T47D (cell line): ENCODE data around the gene CAMK2A.

Experiments used
- DNase-seq, 2 experiments: peaks; one replicate each; pipeline versions ENCODE4 v3.0.0 to v3.0.0-alpha.2; 2011 to 2012; ENCODE audit warnings: low read depth in 1 of 2, low spot score in 1 of 2
- JUND ChIP-seq: IDR thresholded peaks from 2 replicates; pipeline ENCODE4 v1.6.1; 2012; ENCODE audit warnings: low read depth
- in situ Hi-C: cut with HindIII; loops from 2 replicates; pipeline ENCODE4 v1.10.0; 2016; ENCODE audit warnings: low sequenced_read_pairs, low pct_unique_long_range_greater_than_20kb

Gene CAMK2A

DNA sequence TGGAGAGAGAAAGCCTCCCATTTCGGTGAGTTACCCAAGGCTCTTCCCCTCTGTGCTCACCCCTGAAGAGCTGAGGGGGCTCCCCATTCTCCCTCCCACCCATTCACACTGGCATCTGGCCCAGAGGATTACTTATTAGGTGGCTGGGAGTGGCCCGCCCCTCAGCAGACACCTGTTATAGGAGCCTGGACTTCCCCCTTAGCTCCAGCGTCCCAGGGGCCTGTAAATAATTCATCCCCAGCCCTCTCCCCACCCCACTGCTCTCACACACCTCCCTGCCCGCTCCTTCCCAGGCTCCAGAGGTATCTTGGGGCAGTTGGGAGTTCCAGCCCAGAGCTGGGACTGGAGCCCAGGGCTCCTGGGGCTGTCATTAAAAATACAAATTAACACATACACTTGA lies 111.3 kb downstream of the CAMK2A start:
- TF ChIP-seq JUND, result no peak
- DNase-seq, result no peak
- in situ Hi-C loops, result no loop called here

DNA sequence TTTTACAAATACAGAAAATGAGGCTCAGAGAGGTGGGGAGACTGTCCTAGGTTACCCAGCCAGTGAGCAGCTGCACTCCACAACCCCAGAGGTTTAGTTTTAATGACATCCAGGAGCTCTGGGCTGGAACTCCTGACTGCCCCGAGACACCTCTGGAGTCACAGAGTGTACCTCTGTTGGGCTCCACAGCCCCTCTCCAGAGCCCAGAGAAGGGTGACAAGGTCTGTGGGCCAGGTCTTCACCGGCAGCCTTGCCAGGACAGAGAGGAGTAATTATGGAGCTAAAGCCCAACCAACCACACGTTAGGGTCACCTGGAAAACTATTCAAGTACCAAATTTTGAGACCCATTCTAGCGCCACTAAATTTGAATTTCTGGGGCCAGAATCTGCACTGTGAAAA lies 111.9 kb downstream of the CAMK2A start:
- in situ Hi-C loops, result no loop called here
- DNase-seq, result no peak
- TF ChIP-seq JUND, result no peak

DNA sequence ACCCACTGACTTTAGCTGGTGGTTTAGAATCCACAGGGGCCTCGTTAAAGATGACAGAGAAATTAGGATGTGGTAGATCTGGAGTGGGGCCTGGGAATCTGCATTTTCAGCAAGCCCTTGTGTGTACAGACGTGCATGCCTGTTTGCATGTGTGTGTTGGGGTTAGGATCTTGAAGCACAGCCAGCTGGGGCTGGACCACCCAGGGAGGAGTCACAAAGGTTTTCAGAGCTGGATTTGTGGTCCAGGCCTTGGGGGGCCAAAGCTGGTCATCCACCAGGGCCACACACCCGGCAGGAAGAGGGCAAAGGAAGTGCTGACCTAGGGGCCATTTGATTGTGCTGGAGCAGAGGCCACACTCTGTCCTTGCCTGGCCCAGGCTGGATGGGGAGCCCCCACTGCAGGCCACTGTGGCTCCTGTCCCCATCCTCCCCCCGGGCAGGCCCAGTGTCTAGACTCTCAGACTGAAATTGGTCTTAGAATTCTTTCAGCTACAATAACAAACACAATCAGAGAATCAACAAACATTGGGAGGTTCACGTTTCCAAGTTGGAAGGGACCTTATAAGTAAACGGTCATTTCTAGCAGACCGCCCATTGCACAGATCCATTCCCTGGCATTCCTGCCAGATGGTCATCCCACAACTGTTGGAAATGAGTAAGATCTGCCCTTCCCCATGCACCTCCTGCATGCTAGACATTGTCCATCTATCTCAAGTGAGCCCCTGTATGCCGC lies 112.7 kb downstream of the CAMK2A start:
- in situ Hi-C loops, result no loop called here
- TF ChIP-seq JUND, result no peak
- DNase-seq, result no peak

DNA sequence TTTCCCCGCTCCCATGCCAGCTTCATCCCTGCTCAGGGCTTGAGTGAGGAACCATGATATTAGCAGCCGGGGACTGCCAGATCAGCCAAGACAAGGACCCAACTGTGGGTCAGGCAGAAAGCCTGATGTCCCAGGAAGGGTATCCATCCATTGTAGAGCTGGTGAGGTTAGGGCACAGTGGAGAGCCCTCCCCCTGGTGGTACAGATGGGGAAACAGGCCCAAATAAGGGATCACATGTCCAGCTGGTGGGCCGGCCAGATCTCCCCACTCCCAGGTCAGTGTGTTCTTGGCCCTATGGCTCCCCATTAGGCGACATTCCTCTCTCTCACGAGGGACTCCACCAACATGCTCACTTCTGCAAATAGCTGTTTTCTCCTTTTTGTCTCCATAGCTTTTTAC lies 114.0 kb downstream of the CAMK2A start:
- in situ Hi-C loops, result no loop called here
- DNase-seq, result peak in 1 of 2 experiments; percentile 44
- no peak for TF ChIP-seq JUND

DNA sequence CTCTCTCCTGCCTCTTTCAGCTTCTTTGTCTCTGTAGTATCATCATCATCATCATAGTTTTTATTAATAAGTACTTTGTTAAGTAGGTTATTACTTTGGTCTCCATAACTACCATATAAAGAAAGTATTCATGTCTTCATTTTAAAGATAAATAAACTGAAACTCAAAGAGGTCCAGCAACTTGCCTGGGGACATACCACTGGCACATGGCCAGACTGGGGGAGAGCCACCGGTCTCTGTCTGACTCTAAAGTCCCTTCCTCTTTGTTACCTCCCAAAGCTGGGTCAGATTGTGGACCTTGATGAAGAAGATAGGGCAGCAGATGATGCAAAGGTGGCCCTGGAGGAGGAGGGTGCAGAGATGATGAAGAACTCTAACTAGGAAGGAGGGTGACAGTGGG lies 114.5 kb downstream of the CAMK2A start:
- in situ Hi-C loops, result no loop called here
- no peak for DNase-seq
- no peak for TF ChIP-seq JUND

DNA sequence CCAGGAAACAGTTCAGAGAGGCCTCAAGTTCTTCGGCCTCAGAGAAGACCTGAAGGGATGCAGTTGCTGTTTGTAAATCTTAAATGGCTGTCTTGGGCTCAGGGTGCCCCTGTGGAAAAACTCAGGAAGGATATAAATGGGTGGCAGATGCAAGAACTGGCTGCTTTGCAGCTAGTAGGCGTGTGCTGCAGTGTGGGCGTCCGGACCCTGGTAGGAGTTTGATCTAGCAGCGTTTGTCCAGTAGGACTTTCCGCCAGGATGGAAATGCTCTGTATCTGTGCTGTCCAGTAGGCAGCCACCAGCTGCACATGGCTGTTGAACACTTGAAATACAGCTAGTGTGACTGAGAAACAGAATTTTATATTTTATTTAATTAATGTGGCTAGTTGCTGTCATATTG lies 115.3 kb downstream of the CAMK2A start:
- TF ChIP-seq JUND, result no peak
- in situ Hi-C loops, result no loop called here
- no peak for DNase-seq

DNA sequence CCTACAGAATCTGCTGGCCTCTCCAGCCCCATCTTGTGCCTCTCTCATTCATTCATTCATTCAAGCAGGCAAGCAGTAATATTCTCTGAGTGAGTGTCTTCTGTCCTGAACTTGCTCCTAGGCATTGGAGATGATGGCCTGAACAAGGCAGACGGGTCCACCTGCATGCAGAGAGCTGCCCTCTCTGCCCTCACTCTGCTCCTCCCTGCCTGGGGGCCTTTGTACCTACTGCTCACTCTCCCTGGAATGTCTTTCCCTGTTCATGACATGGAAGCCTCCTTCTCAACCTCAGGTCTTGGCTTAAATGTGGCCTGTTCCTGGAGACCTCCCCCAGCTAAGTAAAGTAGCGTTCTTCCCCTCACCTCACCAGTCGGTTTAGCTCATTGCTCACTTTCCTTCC lies 116.4 kb downstream of the CAMK2A start:
- TF ChIP-seq JUND, result no peak
- no peak for DNase-seq
- in situ Hi-C loops, result no loop called here

DNA sequence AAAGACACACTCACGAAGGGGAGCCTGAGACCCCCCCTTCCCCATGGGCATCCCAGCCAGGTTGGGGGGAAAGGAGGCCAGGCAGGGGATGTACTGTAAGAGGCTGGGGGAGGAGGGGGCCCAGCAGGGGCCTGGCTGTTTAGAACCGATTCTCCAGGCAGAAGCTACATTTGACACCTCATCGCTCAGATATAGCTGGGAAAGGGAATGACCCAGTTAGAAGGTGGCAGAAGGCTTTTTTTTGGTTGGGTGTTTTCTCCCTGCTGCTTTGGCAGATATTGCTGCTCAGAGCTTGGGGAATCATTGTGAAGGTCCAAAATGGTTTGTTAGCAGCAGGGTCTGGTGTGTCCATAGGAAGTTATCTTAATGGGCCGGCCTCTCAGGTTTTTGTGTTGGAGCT lies 117.0 kb downstream of the CAMK2A start:
- TF ChIP-seq JUND, result no peak
- in situ Hi-C loops, result no loop called here
- no peak for DNase-seq

DNA sequence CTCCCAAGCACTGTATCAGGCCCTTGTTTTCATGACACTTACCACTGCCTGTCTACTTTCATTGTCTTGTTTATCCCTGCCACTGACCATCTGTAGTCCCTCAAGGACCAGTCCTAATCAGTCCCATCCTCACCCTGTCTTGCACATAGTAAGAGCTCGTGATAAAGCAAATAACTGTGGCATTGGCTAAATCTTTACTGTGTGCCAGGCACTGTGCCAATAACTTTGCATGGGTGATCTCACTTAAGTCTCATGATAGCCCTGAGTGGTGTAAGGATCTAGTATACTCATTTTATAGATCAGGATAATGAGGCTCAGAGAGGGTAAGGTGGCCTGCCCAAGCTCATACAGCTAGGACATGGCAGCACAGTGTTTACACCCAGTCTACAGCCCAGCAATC lies 117.4 kb downstream of the CAMK2A start:
- no peak for DNase-seq
- TF ChIP-seq JUND, result no peak
- in situ Hi-C loops, result no loop called here
